HG03571 (cell line): Measurements from ENCODE around the gene MLLT1.

ENCODE experiments used
- ATAC-seq: cut with Tn5 transposase; IDR thresholded peaks from one replicate; pipeline ENCODE4 v1.9.1; 2021; ENCODE audit not compliant: unreplicated experiment

Gene MLLT1

GRCh38 chr19:6172074-6172863, 107.5 kb downstream of the MLLT1 start:
- ATAC-seq = no peak

GRCh38 chr19:6167115-6167514, 112.7 kb downstream of the MLLT1 start:
- no peak for ATAC-seq

- ATAC-seq = no peak
These were observed 114.8 kb downstream of the MLLT1 start for GRCh38 chr19:6164906-6165531.

GRCh38 chr19:6161271-6161850, 118.4 kb downstream of the MLLT1 start:
- ATAC-seq = no peak
